Progenitor cell of endocrine pancreas (in vitro differentiated cells): ENCODE data around the gene PRDM4. TPM values are rescaled to one million over a fixed set of nuclear protein-coding genes. Genes with fewer than 3 reads are reported as not detected.

Experiments
- DNase-seq: peaks from one replicate; pipeline ENCODE4 v3.0.0; 2021; ENCODE audit warnings: low spot score; ENCODE audit not compliant: unreplicated experiment
- H3K27ac Mint-ChIP-seq: 2 replicates; pipeline ENCODE4 v1.8.0; 2021; ENCODE audit warnings: mild to moderate bottlenecking, moderate library complexity, mixed read lengths
- H3K27me3 Mint-ChIP-seq: 2 replicates; pipeline ENCODE4 v1.8.0; 2021; ENCODE audit warnings: mixed read lengths
- H3K36me3 Mint-ChIP-seq: 2 replicates; pipeline ENCODE4 v1.8.0; 2022; ENCODE audit warnings: mixed read lengths; ENCODE audit not compliant: insufficient read depth
- H3K4me1 Mint-ChIP-seq: 2 replicates; pipeline ENCODE4 v1.8.0; 2021; ENCODE audit warnings: low read depth, mixed read lengths
- H3K4me3 Mint-ChIP-seq: 2 replicates; pipeline ENCODE4 v1.8.0; 2021; ENCODE audit warnings: low read depth, mild to moderate bottlenecking, moderate library complexity, mixed read lengths
- H3K9me3 Mint-ChIP-seq: 2 replicates; pipeline ENCODE4 v1.8.0; 2021; ENCODE audit warnings: low read depth, mixed read lengths
- total RNA-seq: library from RNA; stranded (reverse); gene quantifications from 2 replicates; pipeline ENCODE4 v1.2.1, GENCODE V29; 2021
- TF ChIP-seq, protein P1 (sequence below): fragments of 200-600 bp; sonication (generic); IDR thresholded peaks from one replicate; pipeline ENCODE4 v1.5.0; 2021; ENCODE audit warnings: antibody characterized with exemption, mild to moderate bottlenecking; ENCODE audit not compliant: unreplicated experiment

The PRDM4 gene
- total RNA-seq, 1 donor from 2014 or later = 34.0 TPM

DNA sequence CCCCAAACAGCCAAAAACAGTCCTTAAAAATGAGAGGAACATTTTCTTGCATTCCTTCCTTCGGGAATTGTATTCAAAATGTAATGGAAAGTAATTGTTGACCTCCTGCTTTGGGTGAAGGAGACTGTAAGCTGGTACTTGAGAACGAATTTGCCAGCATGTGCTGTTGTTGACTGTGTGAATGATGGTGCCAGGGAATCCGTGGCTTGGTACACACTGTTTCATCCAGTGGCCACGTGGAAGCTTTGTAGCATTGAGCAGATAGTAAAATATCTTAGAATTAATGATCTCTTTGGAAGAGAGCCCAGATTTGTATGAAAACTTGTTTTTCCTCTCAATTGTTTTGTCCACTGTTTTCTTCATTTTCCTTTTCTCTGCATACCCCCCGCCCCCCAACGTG is 15.2 kb upstream of the PRDM4 start:
- TF ChIP-seq, protein P1, sequence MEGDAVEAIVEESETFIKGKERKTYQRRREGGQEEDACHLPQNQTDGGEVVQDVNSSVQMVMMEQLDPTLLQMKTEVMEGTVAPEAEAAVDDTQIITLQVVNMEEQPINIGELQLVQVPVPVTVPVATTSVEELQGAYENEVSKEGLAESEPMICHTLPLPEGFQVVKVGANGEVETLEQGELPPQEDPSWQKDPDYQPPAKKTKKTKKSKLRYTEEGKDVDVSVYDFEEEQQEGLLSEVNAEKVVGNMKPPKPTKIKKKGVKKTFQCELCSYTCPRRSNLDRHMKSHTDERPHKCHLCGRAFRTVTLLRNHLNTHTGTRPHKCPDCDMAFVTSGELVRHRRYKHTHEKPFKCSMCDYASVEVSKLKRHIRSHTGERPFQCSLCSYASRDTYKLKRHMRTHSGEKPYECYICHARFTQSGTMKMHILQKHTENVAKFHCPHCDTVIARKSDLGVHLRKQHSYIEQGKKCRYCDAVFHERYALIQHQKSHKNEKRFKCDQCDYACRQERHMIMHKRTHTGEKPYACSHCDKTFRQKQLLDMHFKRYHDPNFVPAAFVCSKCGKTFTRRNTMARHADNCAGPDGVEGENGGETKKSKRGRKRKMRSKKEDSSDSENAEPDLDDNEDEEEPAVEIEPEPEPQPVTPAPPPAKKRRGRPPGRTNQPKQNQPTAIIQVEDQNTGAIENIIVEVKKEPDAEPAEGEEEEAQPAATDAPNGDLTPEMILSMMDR = no peak
- Mint-ChIP-seq H3K36me3 (no peaks in the 10 kb centered on the region), H3K4me3 (no peak overlapping the region), H3K9me3 (no peaks in the 10 kb centered on the region), H3K27ac (no peak overlapping the region), H3K4me1 (no peaks in the 10 kb centered on the region), H3K27me3 (peaks cover 86% of the 10 kb centered on the region)
- DNase-seq = no peak

DNA sequence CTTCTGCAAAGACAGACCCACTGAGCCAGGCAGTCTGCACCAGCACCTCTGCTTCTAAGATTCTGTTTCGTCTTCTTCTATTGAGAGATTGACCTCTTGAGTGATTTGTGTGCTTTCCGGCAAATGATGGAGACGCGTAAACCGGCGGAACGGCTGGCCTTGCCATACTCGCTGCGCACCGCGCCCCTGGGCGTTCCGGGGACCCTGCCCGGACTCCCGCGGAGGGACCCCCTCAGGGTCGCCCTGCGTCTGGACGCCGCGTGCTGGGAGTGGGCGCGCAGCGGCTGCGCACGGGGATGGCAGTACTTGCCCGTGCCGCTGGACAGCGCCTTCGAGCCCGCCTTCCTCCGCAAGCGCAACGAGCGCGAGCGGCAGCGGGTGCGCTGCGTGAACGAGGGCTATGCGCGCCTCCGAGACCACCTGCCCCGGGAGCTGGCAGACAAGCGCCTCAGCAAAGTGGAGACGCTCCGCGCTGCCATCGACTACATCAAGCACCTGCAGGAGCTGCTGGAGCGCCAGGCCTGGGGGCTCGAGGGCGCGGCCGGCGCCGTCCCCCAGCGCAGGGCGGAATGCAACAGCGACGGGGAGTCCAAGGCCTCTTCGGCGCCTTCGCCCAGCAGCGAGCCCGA is 14.3 kb upstream of the PRDM4 start:
- Mint-ChIP-seq H3K4me1 (no peaks in the 10 kb centered on the region), H3K9me3 (no peaks in the 10 kb centered on the region), H3K27me3 (peaks cover 88% of the 10 kb centered on the region), H3K36me3 (no peaks in the 10 kb centered on the region), H3K27ac (no peak overlapping the region), H3K4me3 (peak overlapping the region; percentile 25)
- TF ChIP-seq, protein P1 = peak; percentile 40
- peak; percentile 53 for DNase-seq

DNA sequence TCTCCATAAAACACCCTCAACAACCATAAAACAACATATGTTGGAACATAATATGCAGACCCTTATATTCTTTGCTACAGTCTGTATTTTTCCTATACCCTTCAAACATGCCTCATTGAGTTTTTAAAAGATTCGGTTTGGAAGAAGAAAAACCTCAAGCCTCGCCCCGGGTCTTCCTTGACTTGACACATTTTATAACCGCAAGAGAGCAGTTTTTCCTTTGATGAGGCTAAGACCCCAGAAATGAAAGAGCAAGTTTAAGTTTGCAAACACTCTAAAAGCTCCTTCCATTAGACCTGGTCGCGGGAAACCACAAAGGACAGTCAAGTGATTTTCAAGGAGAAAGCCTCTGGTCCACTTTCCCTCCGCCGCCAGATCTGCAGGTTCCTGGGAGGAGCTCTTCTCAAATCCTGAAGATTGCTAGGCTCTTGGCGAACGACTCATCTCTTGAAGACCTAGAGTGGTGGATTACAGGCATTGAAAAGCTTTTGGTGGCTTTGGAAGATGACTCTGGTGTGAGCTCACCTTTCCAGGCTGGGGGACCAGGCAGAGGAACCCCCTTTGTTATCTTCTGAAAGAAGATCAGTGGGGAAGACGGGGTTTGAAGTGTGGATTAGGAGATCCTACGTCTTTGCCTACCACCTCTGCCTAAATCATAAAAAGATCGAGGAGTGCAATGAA is 13.6 kb upstream of the PRDM4 start, which contains the start of gene ASCL4:
Gene ASCL4 (plus strand): TSS at position 356 of the 681 bp plus-strand sequence. CDS start 515 bp downstream, outside the sequence.
- Mint-ChIP-seq H3K4me1 (no peaks in the 10 kb centered on the region), H3K27ac (no peak within 1 kb of the TSS), H3K36me3 (no peaks in the 10 kb centered on the region), H3K9me3 (no peaks in the 10 kb centered on the region), H3K27me3 (peaks cover 84% of the 10 kb centered on the region), H3K4me3 (peak within 1 kb of the TSS; percentile 25)
- DNase-seq = no peak
- TF ChIP-seq, protein P1 = no peak

DNA sequence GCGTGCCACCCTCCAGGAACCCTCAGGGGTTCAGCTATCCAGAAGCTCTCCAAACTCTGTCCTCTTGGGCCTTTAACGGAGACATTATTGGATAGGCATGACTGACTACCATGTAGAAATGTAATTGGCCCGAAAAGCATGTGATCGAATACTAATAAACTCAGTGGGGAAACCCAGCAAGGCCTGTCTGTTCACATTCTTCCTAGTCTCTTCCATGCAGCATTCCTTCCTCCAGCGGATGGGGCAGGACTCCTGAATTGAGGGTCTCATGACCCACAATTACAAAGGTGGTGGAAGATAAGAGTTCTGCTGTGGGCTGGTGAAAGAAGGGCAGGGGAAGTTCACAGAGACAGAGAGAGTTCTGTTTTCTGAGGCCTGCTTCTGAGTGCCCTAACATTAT is 6.5 kb upstream of the PRDM4 start:
- H3K4me1 Mint-ChIP-seq = no peaks in the 10 kb centered on the region
- no peaks in the 10 kb centered on the region for H3K9me3 Mint-ChIP-seq
- no peak overlapping the region for H3K4me3 Mint-ChIP-seq
- H3K36me3 Mint-ChIP-seq = no peaks in the 10 kb centered on the region
- peaks cover 29% of the 10 kb centered on the region for H3K27me3 Mint-ChIP-seq
- no peak overlapping the region for H3K27ac Mint-ChIP-seq
- no peak for DNase-seq
- TF ChIP-seq, protein P1 = no peak

DNA sequence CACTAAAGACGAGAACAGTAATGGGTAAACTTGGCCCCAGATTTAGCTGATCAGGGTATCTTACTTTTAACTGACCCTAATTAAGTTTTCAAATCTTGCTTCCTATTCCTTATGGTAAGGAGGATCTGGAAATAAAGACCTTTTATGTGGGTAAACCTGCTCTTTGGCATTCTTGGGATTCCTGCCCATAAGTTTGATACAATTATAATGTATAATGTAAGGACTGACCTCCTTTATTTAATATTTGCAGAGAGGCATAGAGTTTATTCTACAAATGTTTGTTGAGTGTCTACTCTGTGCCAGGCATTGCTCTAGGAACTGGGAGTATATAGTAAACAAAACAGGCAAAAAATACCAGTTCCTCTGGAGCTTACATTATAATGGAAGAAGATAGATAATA is 4.4 kb upstream of the PRDM4 start:
- Mint-ChIP-seq H3K27me3 (peaks cover 12% of the 10 kb centered on the region), H3K27ac (no peak overlapping the region), H3K4me1 (peaks cover 1% of the 10 kb centered on the region), H3K4me3 (no peak overlapping the region), H3K36me3 (no peaks in the 10 kb centered on the region), H3K9me3 (no peaks in the 10 kb centered on the region)
- TF ChIP-seq, protein P1 = no peak
- no peak for DNase-seq
